Measurements from ENCODE around the gene CD6. TPM values are rescaled to one million over a fixed set of nuclear protein-coding genes. Genes with fewer than 3 reads are reported as not detected.

CD6 gene
- total and polyA plus RNA-seq, 2 donors (not counting 3 experiments of a cell fraction or from before 2014, with no cell fraction given): not detected

DNA sequence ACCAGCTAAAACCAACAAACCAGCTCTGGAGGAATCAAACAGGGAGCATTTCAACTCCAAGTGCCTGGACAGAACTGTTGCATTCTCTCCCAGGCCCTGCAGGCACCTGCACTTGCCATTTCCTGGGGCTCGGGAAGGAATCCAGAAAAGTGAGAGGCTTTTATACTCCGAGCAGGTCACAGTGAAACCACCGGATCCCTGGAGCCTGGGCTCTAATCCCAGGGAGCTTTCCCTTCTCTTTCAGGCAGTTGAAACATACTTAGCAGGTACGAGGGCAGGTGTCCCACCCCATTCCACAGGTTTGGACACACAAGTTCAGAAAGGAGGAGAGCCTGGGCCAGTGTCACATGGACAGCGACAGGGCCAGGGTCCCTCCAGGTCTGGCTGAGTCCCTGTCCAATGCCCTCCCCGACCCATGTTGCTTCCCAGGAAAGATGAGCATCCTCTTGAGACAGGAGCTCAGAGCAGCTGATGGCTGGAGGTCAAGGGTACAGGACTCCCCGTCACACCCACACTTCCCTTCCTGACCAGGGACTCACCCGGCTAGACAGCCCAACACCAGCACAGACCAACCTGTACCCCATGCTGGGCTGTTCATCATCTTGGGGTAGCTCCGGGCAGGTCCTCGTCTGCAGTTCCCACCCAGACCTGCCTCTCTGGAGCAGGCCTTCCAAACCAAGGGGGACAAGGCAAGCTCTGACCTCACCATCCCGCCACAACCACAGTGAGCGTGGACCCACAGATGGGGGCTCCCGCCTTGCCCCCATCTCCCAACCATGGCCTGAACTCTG lies 80.9 kb downstream of the CD6 start:
- H3K27me3 ChIP-seq (ENCODE audit: control insufficient read depth in 2 of 2, insufficient read depth in 2 of 2, low read length in 2 of 2): peaks cover 0 to 2% of the 10 kb centered on the region in 2 experiments
- H3K4me3 ChIP-seq (replicated peaks in 1 of 3; ENCODE audit: insufficient read depth in 1 of 3, low read depth in 1 of 3, low read length in 3 of 3): no peak overlapping the region
- DNase-seq (ENCODE audit: low read depth, low spot score) (no peak), FAIRE-seq (no peak)
- CTCF ChIA-PET: interaction anchor here (1.0 to 1.3 kb wide), 2 partner anchors 10 to 18 kb away, joined by 3 read pairs; no protein-coding TSS in a partner anchor
- no peaks in the 10 kb centered on the region for H3K4me1 ChIP-seq (ENCODE audit: control insufficient read depth, extremely low read depth, insufficient read depth, low read length)
- no peaks in the 10 kb centered on the region for H3K79me2 ChIP-seq (ENCODE audit: control insufficient read depth, insufficient read depth, low read length)
- no peak overlapping the region for H3K4me2 ChIP-seq (ENCODE audit: insufficient read depth, low read length)
- no peaks in the 10 kb centered on the region for H3K36me3 ChIP-seq (ENCODE audit: control insufficient read depth in 2 of 2, extremely low read depth in 1 of 2, insufficient read depth in 2 of 2, low read length in 2 of 2)
- TF ChIP-seq, protein P1, sequence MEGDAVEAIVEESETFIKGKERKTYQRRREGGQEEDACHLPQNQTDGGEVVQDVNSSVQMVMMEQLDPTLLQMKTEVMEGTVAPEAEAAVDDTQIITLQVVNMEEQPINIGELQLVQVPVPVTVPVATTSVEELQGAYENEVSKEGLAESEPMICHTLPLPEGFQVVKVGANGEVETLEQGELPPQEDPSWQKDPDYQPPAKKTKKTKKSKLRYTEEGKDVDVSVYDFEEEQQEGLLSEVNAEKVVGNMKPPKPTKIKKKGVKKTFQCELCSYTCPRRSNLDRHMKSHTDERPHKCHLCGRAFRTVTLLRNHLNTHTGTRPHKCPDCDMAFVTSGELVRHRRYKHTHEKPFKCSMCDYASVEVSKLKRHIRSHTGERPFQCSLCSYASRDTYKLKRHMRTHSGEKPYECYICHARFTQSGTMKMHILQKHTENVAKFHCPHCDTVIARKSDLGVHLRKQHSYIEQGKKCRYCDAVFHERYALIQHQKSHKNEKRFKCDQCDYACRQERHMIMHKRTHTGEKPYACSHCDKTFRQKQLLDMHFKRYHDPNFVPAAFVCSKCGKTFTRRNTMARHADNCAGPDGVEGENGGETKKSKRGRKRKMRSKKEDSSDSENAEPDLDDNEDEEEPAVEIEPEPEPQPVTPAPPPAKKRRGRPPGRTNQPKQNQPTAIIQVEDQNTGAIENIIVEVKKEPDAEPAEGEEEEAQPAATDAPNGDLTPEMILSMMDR (IDR thresholded peaks at IDR 0.05; ENCODE audit: extremely low read depth in 1 of 2, insufficient read depth in 1 of 2, low read depth in 1 of 2, low read length in 2 of 2): no peak
- TF ChIP-seq EZH2 (IDR thresholded peaks at IDR 0.05; ENCODE audit: borderline replicate concordance, low read depth, low read length, severe bottlenecking) (no peak), JUN (IDR thresholded peaks at IDR 0.05; ENCODE audit: borderline replicate concordance, insufficient read depth, insufficient read length, low read depth) (no peak), GATA2 (IDR thresholded peaks at IDR 0.05; ENCODE audit: insufficient read depth, insufficient read length, low read depth, low read length) (no peak), POLR2A (IDR thresholded peaks at IDR 0.05; ENCODE audit: low read depth, low read length) (no peak), FOS (IDR thresholded peaks at IDR 0.05; ENCODE audit: borderline replicate concordance, insufficient read depth, low read length) (no peak), MYC (IDR thresholded peaks at IDR 0.05; ENCODE audit: low read depth, low read length) (no peak), POLR2AphosphoS5 (IDR thresholded peaks at IDR 0.05; ENCODE audit: insufficient read depth, low read depth, low read length) (no peak)
- TF ChIP-seq, protein P2, sequence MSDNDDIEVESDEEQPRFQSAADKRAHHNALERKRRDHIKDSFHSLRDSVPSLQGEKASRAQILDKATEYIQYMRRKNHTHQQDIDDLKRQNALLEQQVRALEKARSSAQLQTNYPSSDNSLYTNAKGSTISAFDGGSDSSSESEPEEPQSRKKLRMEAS (IDR thresholded peaks at IDR 0.05; ENCODE audit: insufficient read depth, insufficient read length): no peak
- no peak overlapping the region for H3K27ac ChIP-seq (ENCODE audit: insufficient read depth, low read depth, low read length)
- dilution Hi-C loops (cut with MboI; ENCODE audit: extremely low pct_ligation_motif_present, low sequenced_read_pairs) (no loop called here), intact Hi-C loops (cut with micrococcal nuclease) (no loop called here)
- no peaks in the 10 kb centered on the region for H3K9me1 ChIP-seq (replicated peaks; ENCODE audit: control insufficient read depth, extremely low read depth, insufficient read depth, low read length)
- H2AFZ ChIP-seq (ENCODE audit: low read depth, low read length): no peak overlapping the region
- H4K20me1 ChIP-seq (replicated peaks; ENCODE audit: control insufficient read depth, extremely low read depth, insufficient read depth, low read length): no peaks in the 10 kb centered on the region
- H3K9ac ChIP-seq (replicated peaks; ENCODE audit: extremely low read depth, insufficient read depth, low read length): no peak overlapping the region
- no peaks in the 10 kb centered on the region for H3K9me3 ChIP-seq (replicated peaks; ENCODE audit: control insufficient read depth, insufficient read depth, low read length)
- POLR2A ChIA-PET: no interaction called here
- BruUV-seq (replicated peaks): no TSS peak
